GM12864 (cell line): ENCODE data around the gene CHRNG.
"Not testable (repeated sequence)": the region's sequence is repeated elsewhere in the genome, so short reads cannot be mapped to it uniquely, and the experiment has no call there.

Source experiments
- DNase-seq: peaks from one replicate; pipeline ENCODE4 v3.0.0-alpha.2; 2011; ENCODE audit warnings: low read depth
- H3K4me3 ChIP-seq: 2 replicates; pipeline ENCODE4 v1.5.1; 2011; ENCODE audit warnings: mild to moderate bottlenecking, low read depth, low read length, control low read depth
- TF ChIP-seq, protein P1 (sequence below): IDR thresholded peaks from 2 replicates; pipeline ENCODE4 v1.5.1; 2011; ENCODE audit warnings: low read depth, mild to moderate bottlenecking, moderate library complexity, low read length, control low read depth, inconsistent platforms; ENCODE audit errors: missing control alignments

CHRNG gene

DNA sequence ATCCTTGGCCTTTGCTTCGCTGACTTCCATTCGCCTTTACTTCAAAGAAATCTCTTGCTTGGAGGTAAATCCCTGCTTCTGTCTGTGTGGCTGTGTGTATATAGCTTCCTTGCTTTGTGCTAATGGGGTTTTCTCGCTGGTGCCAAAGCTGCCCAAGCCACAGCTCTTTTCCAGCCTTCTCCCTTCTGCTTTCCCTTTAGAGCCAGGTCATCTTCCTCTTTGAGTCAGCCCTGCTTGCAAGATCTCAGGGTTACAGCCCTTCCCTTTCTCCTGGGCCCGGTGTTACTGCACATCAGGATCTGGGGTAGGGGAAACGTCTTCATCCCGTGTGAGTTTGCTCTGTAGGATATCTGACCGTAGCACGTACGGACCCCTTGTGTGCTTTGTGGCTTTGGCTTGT lies 30.0 kb downstream of the CHRNG start:
- TF ChIP-seq, protein P1, sequence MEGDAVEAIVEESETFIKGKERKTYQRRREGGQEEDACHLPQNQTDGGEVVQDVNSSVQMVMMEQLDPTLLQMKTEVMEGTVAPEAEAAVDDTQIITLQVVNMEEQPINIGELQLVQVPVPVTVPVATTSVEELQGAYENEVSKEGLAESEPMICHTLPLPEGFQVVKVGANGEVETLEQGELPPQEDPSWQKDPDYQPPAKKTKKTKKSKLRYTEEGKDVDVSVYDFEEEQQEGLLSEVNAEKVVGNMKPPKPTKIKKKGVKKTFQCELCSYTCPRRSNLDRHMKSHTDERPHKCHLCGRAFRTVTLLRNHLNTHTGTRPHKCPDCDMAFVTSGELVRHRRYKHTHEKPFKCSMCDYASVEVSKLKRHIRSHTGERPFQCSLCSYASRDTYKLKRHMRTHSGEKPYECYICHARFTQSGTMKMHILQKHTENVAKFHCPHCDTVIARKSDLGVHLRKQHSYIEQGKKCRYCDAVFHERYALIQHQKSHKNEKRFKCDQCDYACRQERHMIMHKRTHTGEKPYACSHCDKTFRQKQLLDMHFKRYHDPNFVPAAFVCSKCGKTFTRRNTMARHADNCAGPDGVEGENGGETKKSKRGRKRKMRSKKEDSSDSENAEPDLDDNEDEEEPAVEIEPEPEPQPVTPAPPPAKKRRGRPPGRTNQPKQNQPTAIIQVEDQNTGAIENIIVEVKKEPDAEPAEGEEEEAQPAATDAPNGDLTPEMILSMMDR, result no peak
- H3K4me3 ChIP-seq, result no peak overlapping the region
- DNase-seq, result no peak

DNA sequence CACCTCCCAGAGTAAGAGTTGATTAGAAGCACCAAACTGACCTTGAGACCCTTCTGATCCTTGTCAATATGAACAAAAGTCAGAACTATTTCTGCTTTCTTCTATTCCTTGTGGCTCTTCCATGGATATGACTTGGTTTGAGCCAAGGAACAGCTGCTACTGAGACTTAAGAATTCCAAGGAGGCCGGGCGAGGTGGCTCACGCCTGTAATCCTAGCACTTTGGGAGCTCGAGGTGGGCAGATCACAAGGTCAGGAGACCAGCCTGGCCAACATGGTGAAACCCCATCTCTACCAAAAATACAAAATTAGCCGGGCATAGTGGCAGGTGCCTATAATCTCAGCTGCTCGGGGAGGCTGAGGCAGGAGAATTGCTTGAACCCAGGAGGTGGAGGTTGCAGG lies 31.0 kb downstream of the CHRNG start:
- not testable (repeated sequence) for DNase-seq, H3K4me3 ChIP-seq

DNA sequence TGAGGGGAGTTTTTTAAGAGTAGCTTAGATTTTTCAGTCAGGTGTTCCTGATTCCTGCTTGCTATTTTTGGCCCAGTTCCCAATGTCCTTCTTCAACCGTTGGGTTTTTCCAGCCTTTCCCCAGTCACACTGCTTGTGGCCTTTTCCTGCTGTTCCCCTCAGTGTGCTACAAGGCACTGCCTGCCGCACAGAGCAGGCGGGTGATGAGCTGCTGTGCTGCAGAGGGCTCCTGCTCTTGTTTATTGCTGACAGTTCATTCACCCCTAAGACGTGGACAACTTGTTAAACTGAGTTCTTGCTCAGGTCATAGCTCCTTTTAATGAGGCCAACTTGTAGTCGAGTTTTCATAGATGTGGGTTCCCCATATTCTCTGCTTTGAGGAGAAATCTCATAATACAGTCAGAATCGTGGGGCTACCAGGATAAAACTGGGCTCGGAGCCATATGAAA lies 31.6 kb downstream of the CHRNG start:
- TF ChIP-seq, protein P1, result no peak
- no peak overlapping the region for H3K4me3 ChIP-seq
- no peak for DNase-seq

DNA sequence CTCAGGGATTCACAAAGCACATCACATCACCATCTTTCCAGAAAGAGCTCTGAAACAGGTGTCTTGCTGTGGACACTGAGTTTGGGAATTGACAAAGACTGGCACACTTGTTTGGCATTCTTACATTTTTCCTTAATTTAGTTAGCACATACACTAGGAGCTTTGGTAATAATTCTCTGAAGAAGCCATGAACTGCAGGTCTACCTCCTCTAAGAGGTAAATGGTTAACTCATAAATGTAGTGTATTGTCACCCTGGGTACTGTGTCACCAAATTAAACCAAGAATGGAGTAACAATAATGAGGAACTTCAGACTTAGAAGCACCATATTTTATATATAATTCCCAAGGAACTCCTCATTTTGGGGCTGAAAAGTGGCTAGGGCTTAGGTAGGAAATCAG lies 33.5 kb downstream of the CHRNG start:
- no peak overlapping the region for H3K4me3 ChIP-seq
- DNase-seq, result no peak
- TF ChIP-seq, protein P1, result no peak

DNA sequence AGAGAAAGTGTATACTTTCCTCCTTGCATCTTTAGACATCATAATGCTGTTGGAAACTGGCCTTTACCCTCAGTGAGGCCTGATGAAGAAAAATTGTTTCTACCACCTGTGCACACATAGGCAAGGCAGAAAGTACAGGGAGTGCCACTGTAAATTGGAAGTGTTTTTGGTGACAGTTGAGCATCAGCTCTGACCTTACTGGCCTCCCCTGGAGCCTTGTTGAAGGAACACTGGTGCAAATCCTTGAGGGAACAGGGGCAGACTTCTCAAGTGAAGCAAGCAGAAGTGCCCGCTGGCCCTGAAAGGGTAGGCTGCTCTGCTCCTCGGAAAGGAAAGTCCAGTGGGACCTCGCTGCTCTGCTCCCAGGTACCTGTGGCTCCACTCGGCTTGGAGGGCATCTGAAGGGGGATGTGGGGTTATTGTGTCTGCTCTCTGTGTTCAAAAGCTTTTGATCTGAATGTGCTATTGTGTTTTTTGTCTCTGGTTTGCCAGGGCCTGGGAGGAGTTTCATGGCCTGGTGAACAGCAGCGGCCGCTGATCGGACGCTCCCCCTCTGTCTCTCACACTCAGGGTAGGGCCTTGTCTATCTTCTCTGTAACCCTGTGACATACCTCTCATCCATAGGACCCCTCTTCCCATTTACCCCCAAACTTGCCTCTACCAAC lies 34.4 kb downstream of the CHRNG start:
- no peak for DNase-seq
- no peak overlapping the region for H3K4me3 ChIP-seq
- TF ChIP-seq, protein P1, result no peak

DNA sequence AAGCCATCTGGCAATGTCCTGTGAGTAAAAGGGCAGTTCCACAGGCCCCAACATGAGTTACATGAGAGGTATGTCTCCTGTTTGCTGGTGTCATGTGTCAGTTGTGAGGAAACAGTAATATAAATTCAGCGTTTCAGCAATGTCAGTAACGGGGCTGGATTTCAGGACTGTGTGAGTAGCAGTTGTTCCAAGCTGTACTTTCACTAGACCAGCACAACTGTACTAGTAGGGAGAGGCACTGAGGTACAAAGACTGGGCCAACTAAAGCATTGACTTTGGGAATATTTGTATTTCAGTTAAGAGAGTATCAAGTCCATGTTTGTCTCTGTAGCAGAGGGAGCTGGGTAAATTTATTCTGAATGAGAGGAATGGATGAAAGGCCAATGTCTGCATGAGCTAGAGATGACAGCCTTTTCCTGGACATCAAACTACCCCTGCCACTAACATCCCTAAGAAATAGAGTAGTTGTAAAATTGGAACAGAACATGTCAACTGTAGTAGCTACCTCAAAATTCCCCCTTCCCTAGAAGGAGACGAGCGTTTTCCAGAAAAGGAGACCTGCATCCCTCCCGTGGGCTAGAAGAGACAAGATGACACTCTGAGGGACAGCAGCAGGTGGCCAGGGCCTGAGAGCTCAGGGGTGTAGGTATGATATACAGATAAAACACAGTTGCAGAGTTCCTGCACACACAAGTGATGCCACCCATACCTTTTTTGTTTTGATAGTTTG lies 35.3 kb downstream of the CHRNG start:
- H3K4me3 ChIP-seq, result no peak overlapping the region
- DNase-seq, result no peak
- TF ChIP-seq, protein P1, result no peak

DNA sequence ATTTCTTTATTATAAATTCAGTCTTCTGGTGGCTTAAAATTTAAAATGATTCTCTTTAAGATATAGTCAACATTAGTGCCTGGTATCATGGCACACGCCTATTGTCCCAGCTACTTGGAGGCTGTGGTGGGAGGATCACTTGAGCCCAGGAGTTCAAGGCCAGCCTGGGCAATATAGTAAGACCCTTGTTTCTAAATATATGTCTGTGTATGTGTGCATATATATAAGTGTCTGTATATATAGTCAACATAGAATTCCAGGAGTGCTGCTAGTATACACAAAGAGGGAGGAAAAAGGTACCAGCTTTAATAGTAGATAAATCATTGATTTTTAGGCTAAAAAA lies 35.9 kb downstream of the CHRNG start:
- DNase-seq, result no peak
- no peak overlapping the region for H3K4me3 ChIP-seq
- TF ChIP-seq, protein P1, result no peak
